Dedifferentiated amniotic fluid mesenchymal stem cell (primary cell): ENCODE measurements around the gene LENG8.
"Not testable (repeated sequence)": the region's sequence is repeated elsewhere in the genome, so short reads cannot be mapped to it uniquely, and the experiment has no call there.

Experiments used
- DNase-seq: peaks from one replicate; pipeline ENCODE4 v3.0.0-alpha.2; 2016; ENCODE audit errors: extremely low spot score

The LENG8 gene

GRCh38 chr19:54460230-54461005 is 11.4 kb downstream of the LENG8 start:
- no peak for DNase-seq

- no peak for DNase-seq
These were observed 12.2 kb downstream of the LENG8 start for GRCh38 chr19:54461210-54461609.

- no peak for DNase-seq
These were observed 12.6 kb downstream of the LENG8 start for GRCh38 chr19:54461613-54462012.

- DNase-seq: no peak
These were observed 13.2 kb downstream of the LENG8 start for GRCh38 chr19:54462047-54462654.

- DNase-seq: peak; percentile 23
These were observed 13.9 kb downstream of the LENG8 start for GRCh38 chr19:54462655-54463530.

- DNase-seq: peak; percentile 98
These were observed 14.6 kb downstream of the LENG8 start, which contains the start of gene LENG9 for GRCh38 chr19:54463531-54464043. Gene LENG9, minus strand, starts transcription at chr19:54463778. Its CDS starts 252 bp downstream, at chr19:54463526.

GRCh38 chr19:54464044-54464629 is 15.1 kb downstream of the LENG8 start:
- peak; percentile 26 for DNase-seq

- peak; percentile 44 for DNase-seq
These were observed 15.8 kb downstream of the LENG8 start for GRCh38 chr19:54464630-54465425.

GRCh38 chr19:54465426-54466109 is 16.6 kb downstream of the LENG8 start:
- no peak for DNase-seq

- not testable (repeated sequence) for DNase-seq
These were observed 17.1 kb downstream of the LENG8 start for GRCh38 chr19:54466110-54466480.

GRCh38 chr19:54469496-54469934 is 20.5 kb downstream of the LENG8 start:
- DNase-seq: no peak

- no peak for DNase-seq
These were observed 21.4 kb downstream of the LENG8 start for GRCh38 chr19:54470276-54470887.

- no peak for DNase-seq
These were observed 22.2 kb downstream of the LENG8 start for GRCh38 chr19:54470991-54471782.

GRCh38 chr19:54473071-54473891 is 24.3 kb downstream of the LENG8 start, which contains the start of gene CDC42EP5:
Gene CDC42EP5, minus strand, starts transcription at chr19:54473296. Its CDS starts 7,749 bp downstream, at chr19:54465547.
- DNase-seq: peak; percentile 87

GRCh38 chr19:54473892-54474372 is 24.9 kb downstream of the LENG8 start:
- no peak for DNase-seq

- DNase-seq: no peak
These were observed 26.7 kb downstream of the LENG8 start for GRCh38 chr19:54475706-54476105.

- DNase-seq: no peak
These were observed 28.7 kb downstream of the LENG8 start for GRCh38 chr19:54477650-54478049.
